ENCODE measurements around the gene INO80. TPM values are rescaled to one million over a fixed set of nuclear protein-coding genes. Genes with fewer than 3 reads are reported as not detected.

Gene INO80
- total RNA-seq, 6 experiments from 2014 or later = 18.3 to 23.6 (median 19.4) TPM

DNA sequence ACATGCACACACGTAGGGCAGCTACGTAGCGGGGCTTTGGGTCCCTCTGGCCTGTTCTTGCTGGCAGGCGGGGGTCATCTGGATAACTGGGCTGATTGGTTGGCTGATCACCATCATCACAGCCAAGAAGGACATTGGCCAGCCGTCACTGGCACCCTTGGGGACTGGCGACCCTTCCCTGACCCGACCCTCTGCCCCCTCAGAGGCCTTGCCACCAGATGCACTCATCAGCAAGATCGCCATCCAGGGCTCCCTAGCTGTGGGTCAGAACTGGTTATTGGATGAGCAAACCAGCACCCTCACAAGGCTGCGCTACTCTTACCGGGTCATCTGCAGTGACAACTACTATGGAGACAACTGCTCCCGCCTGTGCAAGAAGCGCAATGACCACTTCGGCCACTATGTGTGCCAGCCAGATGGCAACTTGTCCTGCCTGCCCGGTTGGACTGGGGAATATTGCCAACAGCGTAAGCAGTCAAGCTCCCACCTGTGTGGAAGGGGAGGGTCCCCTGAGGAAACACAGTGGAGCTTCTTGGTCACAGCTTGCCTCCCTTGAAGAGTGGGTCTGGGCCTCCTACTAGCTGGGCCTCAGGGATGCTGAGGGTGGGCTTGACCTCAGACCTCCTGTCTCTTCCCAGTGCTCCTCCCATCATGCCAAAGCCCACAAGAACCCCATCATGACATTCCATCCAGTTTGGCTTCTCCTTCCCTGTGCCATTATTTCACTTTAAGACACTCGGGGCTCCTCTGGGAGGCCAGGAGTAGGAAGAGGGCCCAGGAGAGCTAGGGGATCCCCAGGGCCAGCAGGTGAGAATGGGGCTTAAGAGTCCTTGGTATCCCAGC is 184.6 kb downstream of the INO80 start:
- Mint-ChIP-seq H3K9me3 (no peaks in the 10 kb centered on the region), H3K4me3 (peak overlapping the region; percentile 85), H3K27ac (no peak overlapping the region), H3K27me3 (ENCODE audit: insufficient read depth) (peaks cover 17% of the 10 kb centered on the region), H3K4me1 (ENCODE audit: low read depth) (peaks cover 25% of the 10 kb centered on the region), H3K36me3 (ENCODE audit: low read depth) (no peaks in the 10 kb centered on the region)
- no peak for DNase-seq
- TF ChIP-seq, protein P1, sequence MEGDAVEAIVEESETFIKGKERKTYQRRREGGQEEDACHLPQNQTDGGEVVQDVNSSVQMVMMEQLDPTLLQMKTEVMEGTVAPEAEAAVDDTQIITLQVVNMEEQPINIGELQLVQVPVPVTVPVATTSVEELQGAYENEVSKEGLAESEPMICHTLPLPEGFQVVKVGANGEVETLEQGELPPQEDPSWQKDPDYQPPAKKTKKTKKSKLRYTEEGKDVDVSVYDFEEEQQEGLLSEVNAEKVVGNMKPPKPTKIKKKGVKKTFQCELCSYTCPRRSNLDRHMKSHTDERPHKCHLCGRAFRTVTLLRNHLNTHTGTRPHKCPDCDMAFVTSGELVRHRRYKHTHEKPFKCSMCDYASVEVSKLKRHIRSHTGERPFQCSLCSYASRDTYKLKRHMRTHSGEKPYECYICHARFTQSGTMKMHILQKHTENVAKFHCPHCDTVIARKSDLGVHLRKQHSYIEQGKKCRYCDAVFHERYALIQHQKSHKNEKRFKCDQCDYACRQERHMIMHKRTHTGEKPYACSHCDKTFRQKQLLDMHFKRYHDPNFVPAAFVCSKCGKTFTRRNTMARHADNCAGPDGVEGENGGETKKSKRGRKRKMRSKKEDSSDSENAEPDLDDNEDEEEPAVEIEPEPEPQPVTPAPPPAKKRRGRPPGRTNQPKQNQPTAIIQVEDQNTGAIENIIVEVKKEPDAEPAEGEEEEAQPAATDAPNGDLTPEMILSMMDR (IDR thresholded peaks at IDR 0.05) = no peak

DNA sequence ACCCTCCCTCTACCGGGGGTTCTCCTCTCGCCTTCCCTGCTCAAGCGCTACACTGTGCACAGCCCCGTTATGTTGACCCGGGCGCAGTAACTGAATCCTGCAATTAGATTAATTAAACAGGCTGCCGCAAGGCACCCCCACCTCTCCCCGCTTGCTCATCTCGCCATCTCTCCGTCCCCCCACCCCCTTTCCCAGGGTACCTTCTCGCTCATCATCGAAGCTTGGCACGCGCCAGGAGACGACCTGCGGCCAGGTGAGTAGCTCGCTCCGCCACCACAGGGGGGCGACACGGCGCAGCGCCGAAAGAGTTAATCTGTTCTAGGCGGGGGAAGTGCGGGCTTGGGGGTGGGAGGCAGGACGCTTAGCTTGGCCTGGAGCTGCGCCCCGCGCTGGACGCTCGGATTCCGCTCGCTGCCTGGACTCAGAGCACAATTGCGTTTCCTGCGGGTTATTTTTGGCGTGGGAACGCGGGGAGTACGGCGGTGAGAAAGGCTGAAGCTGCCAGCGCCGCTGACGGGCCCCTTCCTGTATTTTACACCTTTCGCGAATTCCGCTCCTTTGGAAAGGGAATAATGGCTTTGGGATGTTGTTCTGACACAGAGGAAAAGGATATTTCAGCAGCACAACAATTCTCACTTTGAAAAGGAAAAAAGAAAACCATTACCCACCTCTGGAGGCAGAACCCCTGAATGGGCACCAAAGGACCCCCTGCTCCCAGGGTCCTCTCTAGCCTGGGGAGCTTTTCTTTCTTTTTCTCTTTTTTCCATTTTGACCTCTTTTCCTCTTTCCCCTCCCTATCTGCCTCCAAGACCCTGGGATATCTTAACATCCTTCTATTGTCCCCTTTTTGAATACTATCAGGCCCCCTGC is 185.4 kb downstream of the INO80 start:
- Mint-ChIP-seq H3K27me3 (ENCODE audit: insufficient read depth) (peaks cover 17% of the 10 kb centered on the region), H3K27ac (no peak overlapping the region), H3K4me1 (ENCODE audit: low read depth) (peaks cover 25% of the 10 kb centered on the region), H3K9me3 (no peaks in the 10 kb centered on the region), H3K36me3 (ENCODE audit: low read depth) (no peaks in the 10 kb centered on the region), H3K4me3 (peak overlapping the region; percentile 85)
- DNase-seq = no peak
- TF ChIP-seq, protein P1 (IDR thresholded peaks at IDR 0.05) = peak; percentile 75

DNA sequence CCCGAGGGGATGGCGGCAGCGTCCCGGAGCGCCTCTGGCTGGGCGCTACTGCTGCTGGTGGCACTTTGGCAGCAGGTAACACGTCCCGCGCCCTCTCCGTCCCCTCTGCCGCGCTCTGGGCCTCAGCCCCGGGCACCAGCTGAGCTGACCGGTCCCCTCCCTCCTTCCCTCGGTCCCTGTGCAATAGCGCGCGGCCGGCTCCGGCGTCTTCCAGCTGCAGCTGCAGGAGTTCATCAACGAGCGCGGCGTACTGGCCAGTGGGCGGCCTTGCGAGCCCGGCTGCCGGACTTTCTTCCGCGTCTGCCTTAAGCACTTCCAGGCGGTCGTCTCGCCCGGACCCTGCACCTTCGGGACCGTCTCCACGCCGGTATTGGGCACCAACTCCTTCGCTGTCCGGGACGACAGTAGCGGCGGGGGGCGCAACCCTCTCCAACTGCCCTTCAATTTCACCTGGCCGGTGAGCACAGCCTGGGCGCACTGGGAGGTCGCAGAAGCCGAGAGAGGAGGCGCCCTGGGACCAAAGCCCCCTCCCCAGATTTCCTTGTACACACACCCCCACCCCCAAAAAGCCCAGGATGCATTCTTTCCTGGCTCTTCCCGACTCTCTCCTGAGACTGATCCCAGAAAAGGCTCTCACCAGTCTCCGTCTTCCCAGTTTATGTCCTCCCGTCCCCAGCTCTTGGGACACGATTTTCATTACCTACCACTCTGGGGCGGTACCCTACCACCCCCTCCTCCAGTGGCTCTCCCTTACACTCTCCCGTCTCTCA is 186.2 kb downstream of the INO80 start:
- peaks cover 22% of the 10 kb centered on the region for H3K27me3 Mint-ChIP-seq (ENCODE audit: insufficient read depth)
- H3K9me3 Mint-ChIP-seq = no peaks in the 10 kb centered on the region
- no peak overlapping the region for H3K27ac Mint-ChIP-seq
- peaks cover 25% of the 10 kb centered on the region for H3K4me1 Mint-ChIP-seq (ENCODE audit: low read depth)
- no peaks in the 10 kb centered on the region for H3K36me3 Mint-ChIP-seq (ENCODE audit: low read depth)
- DNase-seq = no peak
- TF ChIP-seq, protein P1 (IDR thresholded peaks at IDR 0.05) = no peak
- H3K4me3 Mint-ChIP-seq = peak overlapping the region; percentile 85

Other genes starting within 250 kb of the INO80 start
- gene RHOV, start 242.0 kb downstream of the INO80 start, total RNA-seq (2021; fragmentation: NEBNext Ultra II Directional; extraction: Animal tissue kit (Norgen Biotek cat#: 25700)) = under 1 TPM in 5 of 6 experiments, not detected in 1; 0.14 to 0.41 (median 0.31) TPM
- 10 to 100 TPM; 27.7 to 33.1 (median 31.2) TPM for gene VPS18, start 221.8 kb downstream of the INO80 start, total RNA-seq (2021; fragmentation: NEBNext Ultra II Directional; extraction: Animal tissue kit (Norgen Biotek cat#: 25700))
- under 1 TPM in 2 of 6 experiments, not detected in 4; 0.05 to 0.11 TPM for gene DLL4, start 186.9 kb downstream of the INO80 start, total RNA-seq (2021; fragmentation: NEBNext Ultra II Directional; extraction: Animal tissue kit (Norgen Biotek cat#: 25700))
- gene CHAC1, start 162.8 kb downstream of the INO80 start, total RNA-seq (2021; fragmentation: NEBNext Ultra II Directional; extraction: Animal tissue kit (Norgen Biotek cat#: 25700)) = 10 to 100 TPM; 20.8 to 26.0 (median 24.2) TPM
- not detected for gene EXD1, start 114.5 kb upstream of the INO80 start, total RNA-seq (2021; fragmentation: NEBNext Ultra II Directional; extraction: Animal tissue kit (Norgen Biotek cat#: 25700))
- gene CHP1, start 115.0 kb upstream of the INO80 start, total RNA-seq (2021; fragmentation: NEBNext Ultra II Directional; extraction: Animal tissue kit (Norgen Biotek cat#: 25700)) = 100 to 1,000 TPM; 104 to 131 (median 117) TPM
- 1 to 10 TPM; 4.1 to 8.0 (median 7.1) TPM for gene OIP5, start 216.3 kb upstream of the INO80 start, total RNA-seq (2021; fragmentation: NEBNext Ultra II Directional; extraction: Animal tissue kit (Norgen Biotek cat#: 25700))
- 10 to 100 TPM; 30.9 to 69.0 (median 63.6) TPM for gene NUSAP1, start 216.6 kb upstream of the INO80 start, total RNA-seq (2021; fragmentation: NEBNext Ultra II Directional; extraction: Animal tissue kit (Norgen Biotek cat#: 25700))